ENCODE data around the gene ABCA9.
"Not testable (repeated sequence)": the region's sequence is repeated elsewhere in the genome, so short reads cannot be mapped to it uniquely, and the experiment has no call there.

The ABCA9 gene

GRCh38 chr17:69031839-69032238 lies 28.9 kb downstream of the ABCA9 start:
- DNase-seq = no peak

GRCh38 chr17:69030169-69030568 lies 30.6 kb downstream of the ABCA9 start:
- no peak for DNase-seq

- no peak for DNase-seq
Observed at GRCh38 chr17:69018687-69019086, 42.0 kb downstream of the ABCA9 start.

GRCh38 chr17:69018022-69018615 lies 42.6 kb downstream of the ABCA9 start:
- no peak for DNase-seq

GRCh38 chr17:69015631-69016030 lies 45.1 kb downstream of the ABCA9 start:
- no peak for DNase-seq

GRCh38 chr17:69012895-69013805 lies 47.6 kb downstream of the ABCA9 start:
- DNase-seq = no peak

GRCh38 chr17:69009930-69010329 lies 50.8 kb downstream of the ABCA9 start:
- DNase-seq = no peak

GRCh38 chr17:69004759-69005158 lies 56.0 kb downstream of the ABCA9 start:
- not testable (repeated sequence) for DNase-seq

GRCh38 chr17:68999743-69000142 lies 61.0 kb downstream of the ABCA9 start:
- DNase-seq = not testable (repeated sequence)

GRCh38 chr17:68993112-68993511 lies 67.6 kb downstream of the ABCA9 start:
- no peak for DNase-seq

- DNase-seq = no peak
Observed at GRCh38 chr17:68987966-68988365, 72.8 kb downstream of the ABCA9 start.

GRCh38 chr17:68981288-68981687 lies 79.4 kb downstream of the ABCA9 start:
- DNase-seq = no peak

GRCh38 chr17:68973098-68973846 lies 87.5 kb downstream of the ABCA9 start:
- DNase-seq = no peak

- DNase-seq = no peak
Observed at GRCh38 chr17:68972119-68972704, 88.5 kb downstream of the ABCA9 start.

- no peak for DNase-seq
Observed at GRCh38 chr17:68969101-68969500, 91.6 kb downstream of the ABCA9 start.

GRCh38 chr17:68963958-68964357 lies 96.8 kb downstream of the ABCA9 start:
- no peak for DNase-seq

- no peak for DNase-seq
Observed at GRCh38 chr17:68961214-68961882, 99.4 kb downstream of the ABCA9 start.

- not testable (repeated sequence) for DNase-seq
Observed at GRCh38 chr17:68959117-68959516, 101.6 kb downstream of the ABCA9 start.

GRCh38 chr17:68957944-68958343 lies 102.8 kb downstream of the ABCA9 start:
- no peak for DNase-seq

- DNase-seq = no peak
Observed at GRCh38 chr17:68955181-68955841, 105.4 kb downstream of the ABCA9 start, which contains the start of gene ABCA8. Gene ABCA8 (minus strand): TSS chr17:68955392. CDS start chr17:68942034, 13,358 bp downstream.

GRCh38 chr17:68954146-68954896 lies 106.4 kb downstream of the ABCA9 start:
- no peak for DNase-seq

Data from NCI-H526 treated with DMSO at 0.1 percent for 48 hours (cell line).